Measurements from ENCODE around the gene DBNDD2. TPM values are rescaled to one million over a fixed set of nuclear protein-coding genes. Genes with fewer than 3 reads are reported as not detected.
A peak's percentile ranks its signal among the peaks of the same experiment; 100 is the strongest.

Gene DBNDD2
- total and polyA plus RNA-seq, 7 donors = 99.7 to 174 (median 111) TPM

- Histone ChIP-seq H3K4me1 (peaks cover 0 to 22% (median 15%) of the 10 kb centered on the region in 4 donors), H3K36me3 (peaks cover 18 to 78% (median 46%) of the 10 kb centered on the region in 4 donors), H3K9me3 (no peaks in the 10 kb centered on the region), H3K27me3 (no peaks in the 10 kb centered on the region), H3K4me3 (no peak overlapping the region), H3K27ac (no peak overlapping the region)
- intact Hi-C loops (cut with DNase I) = no loop called here
- no peak for DNase-seq
- 97 to 100% methylated on average over 2 of the region's 2 CpGs for WGBS, 2 donors
- TF ChIP-seq POLR2A (IDR thresholded peaks at IDR 0.05) (no peak), EP300 (IDR thresholded peaks at IDR 0.05) (no peak), POLR2AphosphoS5 (IDR thresholded peaks at IDR 0.05) (no peak)
- TF ChIP-seq, protein P1, sequence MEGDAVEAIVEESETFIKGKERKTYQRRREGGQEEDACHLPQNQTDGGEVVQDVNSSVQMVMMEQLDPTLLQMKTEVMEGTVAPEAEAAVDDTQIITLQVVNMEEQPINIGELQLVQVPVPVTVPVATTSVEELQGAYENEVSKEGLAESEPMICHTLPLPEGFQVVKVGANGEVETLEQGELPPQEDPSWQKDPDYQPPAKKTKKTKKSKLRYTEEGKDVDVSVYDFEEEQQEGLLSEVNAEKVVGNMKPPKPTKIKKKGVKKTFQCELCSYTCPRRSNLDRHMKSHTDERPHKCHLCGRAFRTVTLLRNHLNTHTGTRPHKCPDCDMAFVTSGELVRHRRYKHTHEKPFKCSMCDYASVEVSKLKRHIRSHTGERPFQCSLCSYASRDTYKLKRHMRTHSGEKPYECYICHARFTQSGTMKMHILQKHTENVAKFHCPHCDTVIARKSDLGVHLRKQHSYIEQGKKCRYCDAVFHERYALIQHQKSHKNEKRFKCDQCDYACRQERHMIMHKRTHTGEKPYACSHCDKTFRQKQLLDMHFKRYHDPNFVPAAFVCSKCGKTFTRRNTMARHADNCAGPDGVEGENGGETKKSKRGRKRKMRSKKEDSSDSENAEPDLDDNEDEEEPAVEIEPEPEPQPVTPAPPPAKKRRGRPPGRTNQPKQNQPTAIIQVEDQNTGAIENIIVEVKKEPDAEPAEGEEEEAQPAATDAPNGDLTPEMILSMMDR (IDR thresholded peaks at IDR 0.05) = no peak
Observed at GRCh38 chr20:45423700-45424099, 15.6 kb downstream of the DBNDD2 start.

DNA sequence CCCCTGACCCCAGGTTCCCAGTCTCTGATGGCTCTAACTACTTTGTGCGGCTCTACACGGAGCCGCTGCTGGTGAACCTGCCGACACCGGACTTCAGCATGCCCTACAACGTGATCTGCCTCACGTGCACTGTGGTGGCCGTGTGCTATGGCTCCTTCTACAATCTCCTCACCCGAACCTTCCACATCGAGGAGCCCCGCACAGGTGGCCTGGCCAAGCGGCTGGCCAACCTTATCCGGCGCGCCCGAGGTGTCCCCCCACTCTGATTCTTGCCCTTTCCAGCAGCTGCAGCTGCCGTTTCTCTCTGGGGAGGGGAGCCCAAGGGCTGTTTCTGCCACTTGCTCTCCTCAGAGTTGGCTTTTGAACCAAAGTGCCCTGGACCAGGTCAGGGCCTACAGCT lies 17.5 kb downstream of the DBNDD2 start:
- Histone ChIP-seq H3K4me1 (peaks cover 0 to 9% (median 0%) of the 10 kb centered on the region in 4 donors), H3K36me3 (peaks cover 12 to 61% (median 35%) of the 10 kb centered on the region in 4 donors), H3K9me3 (no peaks in the 10 kb centered on the region), H3K27ac (no peak overlapping the region), H3K4me3 (no peak overlapping the region), H3K27me3 (no peaks in the 10 kb centered on the region)
- WGBS, 2 donors = 95% methylated on average over 17 of the region's 17 CpGs
- DNase-seq = no peak
- no peak for TF ChIP-seq POLR2A (IDR thresholded peaks at IDR 0.05)
- no peak for TF ChIP-seq EP300 (IDR thresholded peaks at IDR 0.05)
- intact Hi-C loops (cut with DNase I) = no loop called here

GRCh38 chr20:45426320-45427016 lies 18.4 kb downstream of the DBNDD2 start:
- Histone ChIP-seq H3K27ac (peak overlapping the region in 2 of 4 donors; percentile 12 to 14), H3K4me3 (no peak overlapping the region), H3K36me3 (peaks cover 9 to 52% (median 27%) of the 10 kb centered on the region in 4 donors), H3K9me3 (no peaks in the 10 kb centered on the region), H3K4me1 (peaks cover 0 to 9% (median 0%) of the 10 kb centered on the region in 4 donors), H3K27me3 (no peaks in the 10 kb centered on the region)
- DNase-seq = no peak
- intact Hi-C loops (cut with DNase I) = no loop called here
- TF ChIP-seq POLR2A (IDR thresholded peaks at IDR 0.05) (no peak), EP300 (IDR thresholded peaks at IDR 0.05) (no peak), POLR2AphosphoS5 (IDR thresholded peaks at IDR 0.05) (no peak)
- TF ChIP-seq, protein P1 (IDR thresholded peaks at IDR 0.05) = no peak
- WGBS, 2 donors = 74 to 90% methylated on average over 5 of the region's 5 CpGs

- Histone ChIP-seq H3K27me3 (no peaks in the 10 kb centered on the region), H3K4me1 (peaks cover 0 to 9% (median 0%) of the 10 kb centered on the region in 4 donors), H3K9me3 (no peaks in the 10 kb centered on the region), H3K27ac (no peak overlapping the region), H3K4me3 (no peak overlapping the region), H3K36me3 (peaks cover 9 to 42% (median 22%) of the 10 kb centered on the region in 4 donors)
- DNase-seq = no peak
- WGBS, 2 donors = 57 to 85% methylated on average over 14 of the region's 14 CpGs
- no peak for TF ChIP-seq POLR2A (IDR thresholded peaks at IDR 0.05)
- TF ChIP-seq EP300 (IDR thresholded peaks at IDR 0.05) = no peak
- TF ChIP-seq, protein P1 (IDR thresholded peaks at IDR 0.05) = no peak
- no peak for TF ChIP-seq POLR2AphosphoS5 (IDR thresholded peaks at IDR 0.05)
- intact Hi-C loops (cut with DNase I) = no loop called here
Observed at GRCh38 chr20:45427236-45428149, 19.4 kb downstream of the DBNDD2 start.

- WGBS, 2 donors = 86 to 94% methylated on average over 2 of the region's 2 CpGs
- H3K4me1 ChIP-seq = peaks cover 0 to 16% (median 0%) of the 10 kb centered on the region in 4 donors
- TF ChIP-seq POLR2AphosphoS5 (IDR thresholded peaks at IDR 0.05) (no peak), POLR2A (IDR thresholded peaks at IDR 0.05) (no peak)
- DNase-seq = no peak
- no peak overlapping the region for H3K27ac ChIP-seq
- no peak overlapping the region for H3K4me3 ChIP-seq
- no peaks in the 10 kb centered on the region for H3K27me3 ChIP-seq
- intact Hi-C loops (cut with DNase I) = no loop called here
- H3K36me3 ChIP-seq = peaks cover 2 to 21% (median 10%) of the 10 kb centered on the region in 4 donors
- H3K9me3 ChIP-seq = no peaks in the 10 kb centered on the region
Observed at GRCh38 chr20:45429618-45430017, 21.5 kb downstream of the DBNDD2 start.
